Stimulated activated CD4-positive, alpha-beta T cell treated with anti-CD3 and anti-CD28 coated beads, TNF-alpha, amount 100 ng/mL, for 4 hours (primary cell): ENCODE measurements around the gene GPC5.
"Not testable (repeated sequence)": the region's sequence is repeated elsewhere in the genome, so short reads cannot be mapped to it uniquely, and the experiment has no call there.

Experiments
- DNase-seq, 3 experiments: peaks; one replicate each; pipeline ENCODE4 v3.0.0-alpha.2; 2020; ENCODE audit warnings: low read depth in 3 of 3

GPC5 gene

GRCh38 chr13:91398413-91399188, at the start of gene GPC5:
TSS of gene GPC5 (plus strand) at chr13:91398621.
- peak; percentile 65 to 80 (median 70) for DNase-seq

GRCh38 chr13:91348906-91349435, 49.5 kb upstream of the GPC5 start:
- peak; percentile 84 to 92 (median 84) for DNase-seq

GRCh38 chr13:91349992-91350911, 48.2 kb upstream of the GPC5 start:
- no peak for DNase-seq

GRCh38 chr13:91351123-91351522, 47.3 kb upstream of the GPC5 start:
- DNase-seq = no peak

- DNase-seq = no peak
Measured at GRCh38 chr13:91351980-91352379, 46.4 kb upstream of the GPC5 start.

GRCh38 chr13:91352891-91353290, 45.5 kb upstream of the GPC5 start:
- DNase-seq = not testable (repeated sequence)

- no peak for DNase-seq
Measured at GRCh38 chr13:91353494-91353893, 44.9 kb upstream of the GPC5 start.

- no peak for DNase-seq
Measured at GRCh38 chr13:91355099-91355825, 43.2 kb upstream of the GPC5 start.

GRCh38 chr13:91355826-91356710, 42.4 kb upstream of the GPC5 start:
- DNase-seq = no peak

- no peak for DNase-seq
Measured at GRCh38 chr13:91356919-91357612, 41.4 kb upstream of the GPC5 start.

GRCh38 chr13:91357613-91358386, 40.6 kb upstream of the GPC5 start:
- DNase-seq = no peak

- no peak for DNase-seq
Measured at GRCh38 chr13:91358387-91358782, 40.0 kb upstream of the GPC5 start.

- no peak for DNase-seq
Measured at GRCh38 chr13:91359111-91359510, 39.3 kb upstream of the GPC5 start.

- DNase-seq = no peak
Measured at GRCh38 chr13:91359631-91360030, 38.8 kb upstream of the GPC5 start.

- no peak for DNase-seq
Measured at GRCh38 chr13:91360246-91360751, 38.1 kb upstream of the GPC5 start.

GRCh38 chr13:91361755-91362271, 36.6 kb upstream of the GPC5 start:
- DNase-seq = no peak

- DNase-seq = no peak
Measured at GRCh38 chr13:91362908-91363307, 35.5 kb upstream of the GPC5 start.

GRCh38 chr13:91368101-91368500, 30.3 kb upstream of the GPC5 start:
- DNase-seq = no peak
